ENCODE measurements around the gene UQCRC1.

DNA sequence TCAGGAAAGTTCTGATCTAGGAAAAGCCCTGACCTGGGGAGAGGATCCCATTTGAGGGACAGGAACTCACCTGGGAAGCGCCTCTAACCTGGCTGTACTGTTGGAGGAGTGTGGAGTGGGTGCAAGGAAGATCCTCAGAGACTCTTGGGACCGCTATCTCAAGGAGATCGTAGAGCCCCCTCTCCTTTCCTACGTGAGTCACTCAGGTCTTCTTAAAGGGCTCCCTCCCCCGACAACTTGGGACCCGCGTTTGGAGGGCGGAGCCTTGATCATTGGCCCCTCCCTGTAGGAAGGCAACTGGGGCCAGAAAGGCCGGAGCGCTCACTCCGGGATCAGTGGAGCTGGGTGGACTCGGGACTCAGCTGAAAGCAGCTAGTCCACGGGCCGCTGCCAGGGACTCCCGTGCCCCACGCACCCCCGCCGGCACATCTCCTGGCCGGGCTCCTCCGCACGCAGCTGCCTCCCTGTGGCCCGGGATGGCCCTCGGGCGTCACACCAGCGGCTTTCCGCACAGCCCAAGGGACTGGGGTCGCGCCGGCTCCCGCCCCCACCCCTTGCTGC is 25.3 kb upstream of the UQCRC1 start:
- no peak for TF ChIP-seq MAX (IDR thresholded peaks at IDR 0.05)
- no peak; the same call in 1 of the 2 replicates for TF ChIP-seq TAF1 (IDR thresholded peaks at IDR 0.05; ENCODE audit: low read depth)
- TF ChIP-seq, protein P1, sequence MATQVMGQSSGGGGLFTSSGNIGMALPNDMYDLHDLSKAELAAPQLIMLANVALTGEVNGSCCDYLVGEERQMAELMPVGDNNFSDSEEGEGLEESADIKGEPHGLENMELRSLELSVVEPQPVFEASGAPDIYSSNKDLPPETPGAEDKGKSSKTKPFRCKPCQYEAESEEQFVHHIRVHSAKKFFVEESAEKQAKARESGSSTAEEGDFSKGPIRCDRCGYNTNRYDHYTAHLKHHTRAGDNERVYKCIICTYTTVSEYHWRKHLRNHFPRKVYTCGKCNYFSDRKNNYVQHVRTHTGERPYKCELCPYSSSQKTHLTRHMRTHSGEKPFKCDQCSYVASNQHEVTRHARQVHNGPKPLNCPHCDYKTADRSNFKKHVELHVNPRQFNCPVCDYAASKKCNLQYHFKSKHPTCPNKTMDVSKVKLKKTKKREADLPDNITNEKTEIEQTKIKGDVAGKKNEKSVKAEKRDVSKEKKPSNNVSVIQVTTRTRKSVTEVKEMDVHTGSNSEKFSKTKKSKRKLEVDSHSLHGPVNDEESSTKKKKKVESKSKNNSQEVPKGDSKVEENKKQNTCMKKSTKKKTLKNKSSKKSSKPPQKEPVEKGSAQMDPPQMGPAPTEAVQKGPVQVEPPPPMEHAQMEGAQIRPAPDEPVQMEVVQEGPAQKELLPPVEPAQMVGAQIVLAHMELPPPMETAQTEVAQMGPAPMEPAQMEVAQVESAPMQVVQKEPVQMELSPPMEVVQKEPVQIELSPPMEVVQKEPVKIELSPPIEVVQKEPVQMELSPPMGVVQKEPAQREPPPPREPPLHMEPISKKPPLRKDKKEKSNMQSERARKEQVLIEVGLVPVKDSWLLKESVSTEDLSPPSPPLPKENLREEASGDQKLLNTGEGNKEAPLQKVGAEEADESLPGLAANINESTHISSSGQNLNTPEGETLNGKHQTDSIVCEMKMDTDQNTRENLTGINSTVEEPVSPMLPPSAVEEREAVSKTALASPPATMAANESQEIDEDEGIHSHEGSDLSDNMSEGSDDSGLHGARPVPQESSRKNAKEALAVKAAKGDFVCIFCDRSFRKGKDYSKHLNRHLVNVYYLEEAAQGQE (IDR thresholded peaks at IDR 0.05; ENCODE audit: low read depth), result no peak
- TF ChIP-seq EGR1 (IDR thresholded peaks at IDR 0.05), result no peak
- no peak for TF ChIP-seq CEBPB (IDR thresholded peaks at IDR 0.05)

All from Ishikawa (cell line).